Sigmoid colon (tissue), 7 donors: Measurements from ENCODE around the gene UBE2H. TPM values are rescaled to one million over a fixed set of nuclear protein-coding genes. Genes with fewer than 3 reads are reported as not detected.
"Not testable (repeated sequence)": the region's sequence is repeated elsewhere in the genome, so short reads cannot be mapped to it uniquely, and the experiment has no call there.

Experiments used
- DNase-seq: peaks from one replicate; pipeline ENCODE4 v3.0.0-alpha.2; 2019
- H3K27ac ChIP-seq, 4 donors: fragments of 200-600 bp; sonication (generic); one replicate each; pipeline ENCODE4 v1.5.1; 2016 to 2019; ENCODE audit warnings: mild to moderate bottlenecking in 1 of 4
- H3K27me3 ChIP-seq, 3 donors: fragments of 200-600 bp; sonication (generic); one replicate each; pipeline ENCODE4 v1.5.1; 2019; ENCODE audit warnings: mild to moderate bottlenecking in 1 of 3
- H3K36me3 ChIP-seq, 4 donors: fragments of 200-600 bp; sonication (generic); one replicate each; pipeline ENCODE4 v1.5.1; 2016 to 2019
- H3K4me1 ChIP-seq, 4 donors: fragments of 200-600 bp; sonication (generic); one replicate each; pipeline ENCODE4 v1.5.1; 2017 to 2019
- H3K4me3 ChIP-seq, 4 donors: fragments of 200-600 bp; sonication (generic); one replicate each; pipeline ENCODE4 v1.5.1; 2017 to 2019; ENCODE audit warnings: mild to moderate bottlenecking in 2 of 4, moderate library complexity in 1 of 4
- H3K9me3 ChIP-seq, 4 donors: fragments of 200-600 bp in 3 of 4; sonication (generic) in 3 of 4; one replicate each; pipeline versions ENCODE4 v1.5.1 to v1.6.1; 2013 to 2019
- EP300 ChIP-seq, 4 donors: sonication (generic); formaldehyde crosslinking; IDR thresholded peaks; one replicate each; pipeline ENCODE4 v1.6.1; 2017; ENCODE audit warnings: antibody characterized with exemption in 4 of 4
- POLR2A ChIP-seq, 2 donors: fragments of 450-650 bp; IDR thresholded peaks; one replicate each; pipeline ENCODE4 v1.6.1; 2016; ENCODE audit warnings: antibody characterized with exemption in 2 of 2, mild to moderate bottlenecking in 2 of 2, moderate library complexity in 2 of 2
- POLR2AphosphoS5 ChIP-seq, 4 donors: sonication (generic); formaldehyde crosslinking; IDR thresholded peaks; one replicate each; pipeline ENCODE4 v1.6.1; 2017; ENCODE audit warnings: antibody characterized with exemption in 4 of 4
- WGBS, 2 donors: extraction: QIAGEN DNeasy Blood & Tissue Kit; methylation state at CpG; one replicate each; pipeline ENCODE4 v1.1.7; 2013; 5-methylcytosine and 5-hydroxymethylcytosine counted together
- intact Hi-C: fragments of 100-400 bp; cut with DNase I; formaldehyde crosslinking; loops from one replicate; pipeline ENCODE4 v1.15.1; 2023
- polyA plus RNA-seq, 3 donors: library from polyadenylated mRNA; stranded (reverse); fragments of 200-250 nt; gene quantifications; one replicate each; pipeline ENCODE4 v1.2.3, GENCODE V29; 2013
- total RNA-seq, 4 donors: library from RNA; depleted of rRNA; stranded (reverse); fragments of >200 nt; gene quantifications; one replicate each; pipeline ENCODE4 v1.1.0, GENCODE V29; 2016
- TF ChIP-seq, protein P1 (sequence below), 4 experiments: fragments of 450-650 bp in 3 of 4; fragments of 200-600 bp in 1 of 4; IDR thresholded peaks; one replicate each; pipeline ENCODE4 v1.5.1; 2016 to 2019; ENCODE audit warnings: antibody characterized with exemption in 4 of 4, mild to moderate bottlenecking in 3 of 4, moderate library complexity in 2 of 4
- donor health status: healthy with polysubstance abuse.
- donor health status: Bipolar disorder and iron deficiency.
- donor health status: healthy.

Gene UBE2H
- total and polyA plus RNA-seq, 7 donors, result 20.4 to 99.7 (median 68.8) TPM

DNA sequence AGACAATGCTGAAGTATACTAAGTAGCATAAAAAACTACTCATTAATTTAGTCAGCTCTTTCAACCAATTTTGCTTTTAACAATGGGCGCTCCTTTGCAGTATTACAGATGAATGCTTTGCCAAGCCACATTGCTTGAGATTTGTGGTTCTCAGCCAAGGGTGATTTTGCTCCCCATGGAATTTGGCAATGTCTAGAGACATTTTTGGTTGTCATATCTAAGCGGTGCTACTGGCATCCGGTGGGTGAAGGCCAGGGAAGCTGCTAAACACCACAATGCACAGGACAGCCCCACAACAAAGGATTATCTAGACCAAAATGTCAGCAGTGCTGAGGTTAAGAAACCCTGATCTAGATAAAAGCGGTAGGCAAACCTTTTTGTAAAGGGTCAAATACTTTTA lies 112.0 kb downstream of the UBE2H start:
- Histone ChIP-seq H3K4me1 (peaks cover 0 to 45% (median 29%) of the 10 kb centered on the region in 4 donors), H3K4me3 (no peak overlapping the region), H3K9me3 (no peaks in the 10 kb centered on the region), H3K27me3 (no peaks in the 10 kb centered on the region), H3K27ac (peak overlapping the region in 2 of 4 donors; percentile 43 to 50), H3K36me3 (peaks cover 0 to 30% (median 2%) of the 10 kb centered on the region in 4 donors)
- TF ChIP-seq POLR2A (IDR thresholded peaks at IDR 0.05) (no peak), POLR2AphosphoS5 (IDR thresholded peaks at IDR 0.05) (no peak), EP300 (IDR thresholded peaks at IDR 0.05) (no peak)
- TF ChIP-seq, protein P1, sequence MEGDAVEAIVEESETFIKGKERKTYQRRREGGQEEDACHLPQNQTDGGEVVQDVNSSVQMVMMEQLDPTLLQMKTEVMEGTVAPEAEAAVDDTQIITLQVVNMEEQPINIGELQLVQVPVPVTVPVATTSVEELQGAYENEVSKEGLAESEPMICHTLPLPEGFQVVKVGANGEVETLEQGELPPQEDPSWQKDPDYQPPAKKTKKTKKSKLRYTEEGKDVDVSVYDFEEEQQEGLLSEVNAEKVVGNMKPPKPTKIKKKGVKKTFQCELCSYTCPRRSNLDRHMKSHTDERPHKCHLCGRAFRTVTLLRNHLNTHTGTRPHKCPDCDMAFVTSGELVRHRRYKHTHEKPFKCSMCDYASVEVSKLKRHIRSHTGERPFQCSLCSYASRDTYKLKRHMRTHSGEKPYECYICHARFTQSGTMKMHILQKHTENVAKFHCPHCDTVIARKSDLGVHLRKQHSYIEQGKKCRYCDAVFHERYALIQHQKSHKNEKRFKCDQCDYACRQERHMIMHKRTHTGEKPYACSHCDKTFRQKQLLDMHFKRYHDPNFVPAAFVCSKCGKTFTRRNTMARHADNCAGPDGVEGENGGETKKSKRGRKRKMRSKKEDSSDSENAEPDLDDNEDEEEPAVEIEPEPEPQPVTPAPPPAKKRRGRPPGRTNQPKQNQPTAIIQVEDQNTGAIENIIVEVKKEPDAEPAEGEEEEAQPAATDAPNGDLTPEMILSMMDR (IDR thresholded peaks at IDR 0.05), result no peak
- WGBS, 2 donors, result 68 to 92% methylated on average over 4 of the region's 4 CpGs
- no peak for DNase-seq
- intact Hi-C loops, result no loop called here

DNA sequence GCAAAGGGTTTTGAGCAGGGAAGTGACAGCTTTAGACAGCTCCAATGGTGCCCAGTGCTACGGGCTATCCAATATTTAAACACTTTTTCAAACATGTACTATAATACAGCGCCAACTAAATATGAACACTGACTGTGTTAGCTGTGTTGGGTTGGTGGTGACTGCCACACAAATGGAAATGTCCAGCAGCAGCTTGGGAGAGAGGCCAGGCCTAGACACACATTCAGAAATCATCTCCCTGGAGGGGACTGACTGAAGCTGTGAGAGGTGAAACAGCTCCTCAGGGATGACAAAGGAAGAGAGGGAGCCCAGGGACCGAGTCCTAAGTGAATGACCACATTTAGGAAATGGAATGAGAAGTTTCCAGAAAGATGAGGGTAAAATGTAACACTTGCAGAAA lies 115.8 kb downstream of the UBE2H start:
- no peak for DNase-seq
- Histone ChIP-seq H3K27me3 (no peaks in the 10 kb centered on the region), H3K9me3 (no peaks in the 10 kb centered on the region), H3K36me3 (peaks cover 0 to 60% (median 9%) of the 10 kb centered on the region in 4 donors), H3K4me1 (peaks cover 0 to 24% (median 20%) of the 10 kb centered on the region in 4 donors), H3K27ac (no peak overlapping the region), H3K4me3 (no peak overlapping the region)
- 90 to 94% methylated on average over 3 of the region's 3 CpGs for WGBS, 2 donors
- intact Hi-C loops, result no loop called here
- no peak for TF ChIP-seq EP300 (IDR thresholded peaks at IDR 0.05)
- no peak for TF ChIP-seq POLR2A (IDR thresholded peaks at IDR 0.05)
- TF ChIP-seq, protein P1 (IDR thresholded peaks at IDR 0.05), result no peak
- TF ChIP-seq POLR2AphosphoS5 (IDR thresholded peaks at IDR 0.05), result no peak

DNA sequence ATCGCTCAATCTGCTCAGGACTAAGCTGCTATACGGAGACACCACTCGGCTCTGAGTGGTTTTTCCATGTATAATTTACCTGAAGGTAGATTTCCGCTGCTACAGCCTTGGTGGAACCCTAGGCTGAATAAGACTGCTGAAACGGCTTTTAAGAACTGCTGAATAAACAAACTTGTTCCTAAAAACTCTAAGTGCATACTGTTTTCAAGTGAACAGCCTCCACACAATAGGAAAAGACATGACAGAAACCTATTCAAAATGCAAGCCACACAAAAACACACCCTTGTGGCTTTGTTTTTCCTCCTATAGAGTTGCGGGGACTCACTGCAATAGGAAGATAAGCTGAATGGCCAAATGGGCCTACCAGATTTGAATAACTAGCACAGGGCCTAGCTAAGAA lies 117.2 kb downstream of the UBE2H start:
- no peak overlapping the region for H3K4me3 ChIP-seq
- H3K9me3 ChIP-seq, result no peaks in the 10 kb centered on the region
- TF ChIP-seq, protein P1 (IDR thresholded peaks at IDR 0.05), result no peak
- TF ChIP-seq POLR2A (IDR thresholded peaks at IDR 0.05) (no peak), POLR2AphosphoS5 (IDR thresholded peaks at IDR 0.05) (no peak), EP300 (IDR thresholded peaks at IDR 0.05) (no peak)
- no peak for DNase-seq
- peaks cover 0 to 60% (median 9%) of the 10 kb centered on the region in 4 donors for H3K36me3 ChIP-seq
- H3K27me3 ChIP-seq, result no peaks in the 10 kb centered on the region
- intact Hi-C loops, result no loop called here
- 93% methylated on average over 6 of the region's 6 CpGs for WGBS, 2 donors
- peaks cover 0 to 27% (median 23%) of the 10 kb centered on the region in 4 donors for H3K4me1 ChIP-seq
- no peak overlapping the region for H3K27ac ChIP-seq

DNA sequence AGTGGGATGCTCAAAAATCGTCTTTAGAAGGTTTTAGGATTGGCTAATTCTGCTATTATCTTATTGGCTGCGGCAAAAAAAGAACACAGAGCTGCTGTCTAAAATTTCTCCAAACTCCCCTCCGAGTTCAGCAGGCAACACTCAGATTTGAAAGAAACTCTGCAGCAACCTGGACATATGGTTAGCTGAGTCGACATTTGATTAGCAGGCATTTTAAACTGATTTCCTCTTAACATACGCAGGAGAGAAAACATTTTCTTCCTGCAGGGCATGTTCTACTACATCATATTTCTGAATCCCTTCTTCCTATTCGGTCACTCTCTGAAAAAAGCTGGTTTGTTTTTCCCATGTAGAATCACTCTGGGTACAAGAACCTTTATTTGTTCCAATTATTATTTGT lies 119.4 kb downstream of the UBE2H start:
- H3K27ac ChIP-seq, result not testable (repeated sequence)

DNA sequence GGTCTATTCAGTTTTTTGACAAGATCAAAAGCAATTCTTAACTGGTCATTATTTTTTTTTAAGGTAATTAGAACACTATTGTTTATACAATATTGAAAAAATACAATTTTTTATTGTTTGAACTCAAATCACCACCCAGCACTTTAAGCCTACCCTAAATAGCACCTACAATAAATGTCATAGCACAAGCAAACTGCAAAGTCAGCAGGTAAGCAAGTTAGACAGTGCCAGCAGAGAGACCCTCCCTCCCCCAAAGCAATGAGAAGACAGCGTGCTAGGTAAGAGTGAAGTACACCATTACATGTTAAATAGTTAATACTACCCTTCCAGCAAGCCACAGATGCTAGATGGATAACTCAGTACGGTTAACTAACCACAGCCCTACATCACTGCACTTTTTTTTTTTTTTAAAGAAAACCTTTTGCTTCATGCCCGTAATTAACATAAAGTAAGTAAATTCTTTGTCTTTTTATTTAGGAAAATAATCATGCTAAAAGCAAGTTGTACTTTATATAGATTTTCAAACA lies 120.0 kb downstream of the UBE2H start:
- 92 to 93% methylated on average over 3 of the region's 3 CpGs for WGBS, 2 donors

More for the DNA sequence above, 119.4 kb downstream of the UBE2H start:
- intact Hi-C loops, H3K4me3 ChIP-seq, DNase-seq, H3K27me3 ChIP-seq, H3K9me3 ChIP-seq: not testable (repeated sequence)
- 93% methylated on average over 6 of the region's 6 CpGs for WGBS, 2 donors
- peaks cover 0 to 31% (median 27%) of the 10 kb centered on the region in 4 donors for H3K4me1 ChIP-seq
- peaks cover 0 to 52% (median 9%) of the 10 kb centered on the region in 4 donors for H3K36me3 ChIP-seq

More for the DNA sequence above, 120.0 kb downstream of the UBE2H start:
- DNase-seq, result no peak
- TF ChIP-seq, protein P1 (IDR thresholded peaks at IDR 0.05), result no peak
- TF ChIP-seq POLR2A (IDR thresholded peaks at IDR 0.05) (no peak), POLR2AphosphoS5 (IDR thresholded peaks at IDR 0.05) (no peak), EP300 (IDR thresholded peaks at IDR 0.05) (no peak)
- Histone ChIP-seq H3K4me3 (no peak overlapping the region), H3K36me3 (peaks cover 0 to 49% (median 9%) of the 10 kb centered on the region in 4 donors), H3K4me1 (peaks cover 0 to 31% (median 27%) of the 10 kb centered on the region in 4 donors), H3K27me3 (no peaks in the 10 kb centered on the region), H3K9me3 (no peaks in the 10 kb centered on the region), H3K27ac (peak overlapping the region in 2 of 4 donors; percentile 74 to 81)
- intact Hi-C loops, result no loop called here
